Kidney glomerular epithelial cell (primary cell): ENCODE measurements around the gene MPPED2.
"Not testable (repeated sequence)": the region's sequence is repeated elsewhere in the genome, so short reads cannot be mapped to it uniquely, and the experiment has no call there.

Source experiments
- DNase-seq: peaks from one replicate; lab custom pipeline; 2025; lab: John Stamatoyannopoulos, UW

Gene MPPED2

DNA sequence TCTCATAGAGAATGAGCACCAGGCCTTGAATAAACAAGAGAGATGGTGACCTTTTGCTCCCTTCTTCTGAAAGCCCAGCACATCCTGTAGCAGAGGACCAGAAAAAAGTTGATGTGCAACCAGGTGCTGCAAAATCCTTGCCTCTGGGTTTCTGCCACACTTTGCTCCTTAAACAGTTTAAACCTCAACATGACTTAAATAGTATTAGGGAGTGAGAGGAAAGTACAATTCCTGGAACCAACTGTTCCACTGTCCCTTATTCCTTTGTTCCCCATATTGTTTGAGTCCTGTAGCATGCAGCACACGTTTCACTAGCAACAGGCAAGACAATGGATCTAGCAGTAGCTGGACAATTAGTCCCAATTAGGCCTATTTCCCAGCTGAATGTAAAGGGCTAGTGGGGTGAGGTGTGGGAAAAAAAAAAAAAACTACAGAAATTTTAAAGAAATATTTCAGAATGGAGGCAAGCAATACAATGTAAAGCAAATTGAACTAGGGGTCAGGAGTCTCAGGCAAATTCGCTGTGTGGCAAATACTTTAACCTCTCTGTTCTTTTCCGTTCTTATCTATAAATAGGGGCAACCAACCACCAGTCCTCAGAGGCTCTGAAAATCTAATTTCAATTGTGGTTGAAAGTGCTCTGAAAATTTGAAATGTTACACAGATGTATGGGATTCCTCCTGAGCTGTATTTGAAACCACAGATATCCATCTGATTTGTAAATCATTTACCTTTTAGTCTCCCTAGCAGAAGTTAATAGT, 6.6 kb downstream of the MPPED2 start:
- DNase-seq, result no peak

DNA sequence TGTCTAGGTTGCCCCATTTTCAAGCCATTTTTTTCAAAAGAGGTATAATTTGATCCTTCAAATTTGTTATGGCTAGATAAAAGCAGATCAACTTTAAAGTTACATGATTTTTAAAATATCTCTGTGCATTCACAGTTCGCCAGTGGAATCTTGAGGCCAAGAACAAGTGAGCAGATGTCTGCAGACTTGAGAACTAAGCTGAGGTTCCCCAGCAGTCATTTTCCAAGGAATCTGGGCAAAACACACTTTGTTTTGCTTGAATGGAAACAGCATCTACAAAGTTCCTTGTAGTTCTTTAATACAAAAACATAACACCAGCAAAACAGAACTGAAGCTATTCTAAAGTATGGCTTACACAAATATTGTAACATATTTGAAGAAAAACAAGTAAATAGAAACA, 7.7 kb downstream of the MPPED2 start:
- no peak for DNase-seq

DNA sequence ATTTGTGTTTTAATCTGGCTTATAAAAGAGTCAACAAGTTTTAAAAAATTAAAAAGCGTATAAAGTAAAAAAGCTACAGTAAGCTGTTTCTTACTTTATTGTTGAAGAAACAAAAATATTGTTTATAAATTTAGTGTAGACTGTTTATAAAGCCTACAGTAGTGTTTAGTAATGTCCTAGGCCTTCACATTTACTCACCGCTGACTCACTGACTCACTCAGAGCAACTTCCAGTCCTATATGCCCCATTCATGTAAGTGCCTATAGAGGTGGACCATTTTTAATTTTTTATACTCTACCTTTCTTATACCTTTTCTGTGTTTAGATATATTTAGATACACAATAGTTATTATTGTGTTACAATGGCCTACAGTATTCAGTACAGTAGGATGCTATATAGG, 12.2 kb downstream of the MPPED2 start:
- no peak for DNase-seq

GRCh38 chr11:30568931-30569330, 17.2 kb downstream of the MPPED2 start:
- DNase-seq, result no peak

DNA sequence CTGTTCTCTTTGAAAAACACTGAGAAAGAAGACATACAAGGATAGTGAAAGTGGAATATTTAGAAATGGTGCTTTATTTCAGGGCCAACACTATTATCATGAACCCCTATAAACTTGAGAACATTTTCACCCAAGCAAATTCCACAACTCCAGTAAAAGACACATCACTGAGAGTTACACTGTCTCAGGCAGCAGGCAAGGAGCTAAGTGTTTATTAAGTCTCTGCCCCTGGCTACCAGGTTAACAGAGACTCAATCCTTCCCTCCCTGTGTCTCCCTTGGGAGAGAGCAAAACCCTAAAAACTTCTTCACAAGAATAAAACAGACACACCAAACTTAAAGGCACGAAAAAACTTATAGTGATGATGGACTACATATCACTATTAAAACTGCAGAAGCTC, 18.5 kb downstream of the MPPED2 start:
- no peak for DNase-seq

DNA sequence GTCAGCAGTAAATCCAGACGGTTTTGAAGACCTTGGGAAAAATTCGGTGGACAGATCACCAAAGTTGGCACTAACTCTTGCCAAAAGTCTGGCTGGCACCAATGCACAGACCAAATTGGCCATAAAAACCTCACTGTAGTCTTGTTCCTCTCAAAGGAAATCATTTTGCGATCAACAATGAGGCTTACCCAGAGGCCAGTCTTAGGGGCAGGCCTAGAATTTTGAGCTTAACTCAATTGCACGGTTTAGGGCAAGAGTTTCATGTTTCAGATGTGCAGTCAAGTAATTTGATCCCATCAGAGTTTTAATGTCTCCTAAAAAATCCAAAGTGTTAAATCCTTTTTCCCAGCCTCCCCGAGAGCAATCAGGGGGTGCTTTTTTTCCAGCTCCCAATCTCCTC, 19.0 kb downstream of the MPPED2 start:
- DNase-seq, result no peak

- no peak for DNase-seq
Observed at GRCh38 chr11:30566482-30566881, 19.7 kb downstream of the MPPED2 start.

DNA sequence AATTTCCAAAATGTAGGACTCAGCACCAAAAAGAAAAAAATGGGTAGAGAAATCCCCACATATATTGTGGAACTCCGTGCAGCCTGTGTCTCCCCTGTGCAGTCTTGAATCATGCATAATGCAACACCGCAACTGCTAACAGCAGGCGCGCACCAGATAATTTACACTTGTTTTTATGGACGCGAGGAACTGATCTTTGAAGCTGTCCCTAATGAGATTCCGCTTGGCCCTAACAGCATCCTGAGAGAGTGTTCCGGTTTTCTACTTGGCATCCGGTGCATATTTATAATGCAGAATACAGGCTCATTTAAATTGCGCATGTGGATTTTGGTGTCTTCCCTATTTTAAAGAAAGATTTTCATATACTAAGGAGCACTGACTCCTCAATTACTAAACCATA, 21.1 kb downstream of the MPPED2 start:
- DNase-seq, result no peak

DNA sequence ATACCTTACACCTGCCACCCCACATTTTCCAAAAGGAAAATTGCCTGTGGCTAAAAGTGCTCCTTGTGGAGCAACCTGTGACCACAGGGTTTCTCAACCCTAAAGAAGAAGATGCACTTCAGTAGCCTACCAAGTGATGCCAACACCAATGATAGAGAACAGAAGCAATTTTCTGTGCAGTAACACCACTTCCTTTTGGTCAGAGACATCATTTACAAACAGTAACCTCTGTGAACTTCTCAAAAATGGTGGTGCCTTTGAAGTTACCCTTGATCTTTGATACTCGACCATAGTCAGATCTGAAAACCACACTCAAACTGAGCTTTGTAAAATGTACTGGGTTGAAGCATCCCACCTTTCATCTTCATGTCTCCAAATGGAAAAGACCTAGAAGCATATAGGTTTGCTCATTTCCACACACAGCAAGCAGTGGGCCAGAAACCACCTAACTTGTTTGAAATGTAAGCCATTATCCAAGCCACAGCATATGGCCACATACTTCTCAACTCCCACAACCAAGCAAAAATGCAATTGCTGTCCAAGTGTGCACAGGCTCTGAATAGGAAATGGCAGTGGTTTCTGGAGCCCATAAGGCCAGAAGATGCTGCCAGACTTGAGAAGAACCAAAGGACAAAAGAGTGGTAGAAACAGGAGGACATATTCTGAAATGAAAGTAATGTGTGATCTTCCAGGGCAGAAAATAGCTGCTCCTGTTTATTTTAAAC, 24.3 kb downstream of the MPPED2 start:
- DNase-seq, result no peak

DNA sequence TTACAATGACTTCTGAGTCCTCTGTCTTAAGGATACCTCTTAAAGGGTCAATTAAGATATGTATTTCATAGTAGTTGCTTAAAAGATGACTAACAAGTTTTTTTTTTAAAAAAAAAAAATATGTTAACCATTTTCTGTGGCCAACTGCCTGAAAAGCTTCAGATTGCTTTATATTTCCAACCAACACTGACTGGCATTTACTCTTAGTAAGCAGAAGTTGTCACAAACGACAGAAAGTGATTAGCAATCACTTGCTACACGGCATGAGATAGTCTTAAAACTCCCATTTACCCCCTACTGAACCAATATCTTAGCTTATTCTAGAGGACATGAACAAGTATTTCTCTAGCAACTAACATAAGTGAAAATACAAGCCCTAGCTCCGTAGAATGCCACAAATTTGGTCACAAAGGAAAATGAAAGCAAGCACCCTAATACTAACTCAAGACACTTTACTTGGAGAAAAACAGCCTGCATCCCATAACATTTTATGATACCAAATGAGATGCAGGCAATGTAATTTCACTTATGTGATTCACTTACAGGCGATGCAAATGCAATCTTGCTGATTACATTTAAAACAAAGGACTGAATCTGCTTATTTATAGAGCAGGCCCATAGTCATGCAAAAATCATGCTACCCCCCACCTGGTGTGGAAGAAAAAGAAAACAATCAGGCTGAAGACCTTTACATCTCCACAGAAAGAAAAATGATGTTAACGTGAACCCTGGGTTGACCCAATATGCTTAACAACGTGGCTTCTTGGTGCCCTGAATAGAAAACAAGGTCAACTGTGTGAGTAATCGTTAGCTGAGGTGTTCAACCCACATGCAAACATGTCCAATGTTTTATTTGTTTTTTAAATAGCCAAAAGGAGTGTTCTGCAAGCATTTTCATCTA, 25.7 kb downstream of the MPPED2 start:
- DNase-seq, result peak; percentile 10

GRCh38 chr11:30559004-30559403, 27.1 kb downstream of the MPPED2 start:
- DNase-seq, result no peak

GRCh38 chr11:30554587-30554986, 31.6 kb downstream of the MPPED2 start:
- not testable (repeated sequence) for DNase-seq

- no peak for DNase-seq
Observed at GRCh38 chr11:30553521-30554110, 32.5 kb downstream of the MPPED2 start.

DNA sequence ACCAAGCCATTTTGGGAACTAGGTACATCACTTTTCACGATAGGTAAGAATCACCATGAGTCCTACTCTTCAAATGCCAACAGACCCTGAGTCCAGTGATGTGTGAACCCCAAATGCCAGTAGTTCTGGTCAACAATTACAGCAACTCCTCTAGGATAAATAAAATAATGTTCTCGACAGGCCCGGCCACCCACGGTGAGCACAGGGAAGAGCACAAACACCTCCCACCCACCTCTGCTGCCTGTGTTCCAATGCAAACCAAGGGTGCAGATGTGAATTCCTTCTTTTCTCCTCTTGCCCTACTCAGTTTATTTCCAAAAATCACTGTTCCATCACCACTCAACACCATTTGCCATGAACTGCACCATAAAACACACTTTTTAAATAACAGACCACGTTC, 33.3 kb downstream of the MPPED2 start:
- no peak for DNase-seq

GRCh38 chr11:30550022-30550542, 36.1 kb downstream of the MPPED2 start:
- DNase-seq, result no peak

- no peak for DNase-seq
Observed at GRCh38 chr11:30549565-30549964, 36.6 kb downstream of the MPPED2 start.

DNA sequence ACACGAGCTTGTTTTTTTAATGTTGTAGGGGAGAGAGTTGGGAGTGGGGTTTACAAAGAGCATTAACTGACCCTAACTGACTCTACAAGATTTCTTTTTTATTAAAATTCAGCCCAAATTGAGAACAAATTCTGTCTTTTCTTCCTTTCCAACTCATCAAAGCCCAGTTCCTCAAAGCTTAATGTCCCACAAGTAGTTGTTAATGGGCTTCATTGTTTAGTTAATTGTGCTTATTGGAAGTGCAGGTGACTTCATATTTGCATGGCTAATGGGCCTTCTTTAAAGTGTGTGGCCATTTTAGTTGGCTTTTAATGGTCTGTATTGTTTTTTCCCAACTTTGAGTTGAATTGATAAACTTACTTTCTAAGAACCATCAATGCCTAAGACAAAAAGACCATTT, 39.8 kb downstream of the MPPED2 start:
- no peak for DNase-seq

DNA sequence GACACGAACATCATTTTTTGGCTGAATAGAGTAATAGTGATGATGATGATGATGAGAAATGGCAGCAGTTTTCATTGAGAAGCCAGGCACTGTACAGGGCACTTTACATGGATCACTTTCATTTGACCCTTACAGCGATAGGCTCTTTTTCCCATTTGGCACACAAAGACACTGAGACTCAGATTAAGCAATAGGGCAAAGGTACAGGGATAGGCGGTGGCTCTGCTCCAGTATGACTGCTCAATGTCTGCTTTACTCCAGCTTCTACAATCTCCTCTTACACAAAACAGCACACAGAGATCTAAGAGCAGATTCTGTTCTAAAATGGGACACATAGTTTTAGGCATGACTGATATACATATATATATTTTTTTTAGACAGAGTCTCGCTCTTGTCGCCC, 40.6 kb downstream of the MPPED2 start:
- no peak for DNase-seq

GRCh38 chr11:30543066-30543465, 43.1 kb downstream of the MPPED2 start:
- no peak for DNase-seq

- no peak for DNase-seq
Observed at GRCh38 chr11:30540781-30541180, 45.4 kb downstream of the MPPED2 start.

- DNase-seq, result no peak
Observed at GRCh38 chr11:30538251-30538650, 47.9 kb downstream of the MPPED2 start.

- DNase-seq, result no peak
Observed at GRCh38 chr11:30535818-30536217, 50.3 kb downstream of the MPPED2 start.
